ENCODE measurements around the gene NAA20.

DNA sequence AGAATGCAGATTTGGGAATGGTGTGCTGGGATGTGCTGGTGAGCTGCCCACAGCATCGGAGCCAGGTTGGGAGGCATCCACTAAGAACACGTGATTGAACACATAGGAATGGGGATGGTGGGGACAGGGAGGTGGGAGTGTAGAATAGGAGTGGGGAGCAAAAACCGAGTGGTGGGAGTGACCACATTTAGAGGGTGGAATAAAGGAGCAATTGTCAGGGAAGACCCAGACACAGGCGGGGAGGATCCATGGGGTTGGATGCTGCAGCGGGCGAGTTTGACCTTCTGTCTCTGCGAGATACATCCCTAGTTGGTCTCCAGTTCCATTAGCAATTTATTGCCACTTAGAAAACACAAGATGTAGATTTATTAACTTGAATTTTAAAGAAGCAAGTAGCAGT is 4.7 kb downstream of the NAA20 start:
- TF ChIP-seq, protein P1, sequence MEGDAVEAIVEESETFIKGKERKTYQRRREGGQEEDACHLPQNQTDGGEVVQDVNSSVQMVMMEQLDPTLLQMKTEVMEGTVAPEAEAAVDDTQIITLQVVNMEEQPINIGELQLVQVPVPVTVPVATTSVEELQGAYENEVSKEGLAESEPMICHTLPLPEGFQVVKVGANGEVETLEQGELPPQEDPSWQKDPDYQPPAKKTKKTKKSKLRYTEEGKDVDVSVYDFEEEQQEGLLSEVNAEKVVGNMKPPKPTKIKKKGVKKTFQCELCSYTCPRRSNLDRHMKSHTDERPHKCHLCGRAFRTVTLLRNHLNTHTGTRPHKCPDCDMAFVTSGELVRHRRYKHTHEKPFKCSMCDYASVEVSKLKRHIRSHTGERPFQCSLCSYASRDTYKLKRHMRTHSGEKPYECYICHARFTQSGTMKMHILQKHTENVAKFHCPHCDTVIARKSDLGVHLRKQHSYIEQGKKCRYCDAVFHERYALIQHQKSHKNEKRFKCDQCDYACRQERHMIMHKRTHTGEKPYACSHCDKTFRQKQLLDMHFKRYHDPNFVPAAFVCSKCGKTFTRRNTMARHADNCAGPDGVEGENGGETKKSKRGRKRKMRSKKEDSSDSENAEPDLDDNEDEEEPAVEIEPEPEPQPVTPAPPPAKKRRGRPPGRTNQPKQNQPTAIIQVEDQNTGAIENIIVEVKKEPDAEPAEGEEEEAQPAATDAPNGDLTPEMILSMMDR (IDR thresholded peaks at IDR 0.05) = no peak
- TF ChIP-seq POLR2A (IDR thresholded peaks at IDR 0.05) = no peak
